MM.1S (cell line): ENCODE data around the gene DNAJB6.

Experiments
- DNase-seq: peaks from one replicate; pipeline ENCODE4 v3.0.0-alpha.2; 2015
- H2AFZ ChIP-seq: fragments of 300-600 bp; sonication (generic); 2 replicates; pipeline ENCODE4 v1.6.0; 2016; ENCODE audit warnings: antibody characterized with exemption, low read length
- H3F3A ChIP-seq: fragments of 300-600 bp; sonication (generic); 2 replicates; pipeline ENCODE4 v1.6.1; 2016; ENCODE audit warnings: mild to moderate bottlenecking, antibody characterized with exemption, low read length, moderate library complexity, mixed read lengths; ENCODE audit not compliant: insufficient read depth
- H3K27ac ChIP-seq: fragments of 300-600 bp; sonication (generic); 2 replicates; pipeline ENCODE4 v1.5.1; 2016; ENCODE audit warnings: mild to moderate bottlenecking, low read length
- H3K27me3 ChIP-seq: fragments of 300-600 bp; sonication (generic); replicated peaks from 2 replicates; pipeline ENCODE4 v1.6.0; 2016; ENCODE audit warnings: low read length; ENCODE audit not compliant: insufficient read depth
- H3K36me3 ChIP-seq: fragments of 300-600 bp; sonication (generic); replicated peaks from 2 replicates; pipeline ENCODE4 v1.6.1; 2016; ENCODE audit warnings: mild to moderate bottlenecking, low read length, mixed read lengths; ENCODE audit not compliant: insufficient read depth
- H3K4me1 ChIP-seq: fragments of 300-600 bp; sonication (generic); 2 replicates; pipeline ENCODE4 v1.6.1; 2016; ENCODE audit warnings: low read length, mixed read lengths
- H3K4me2 ChIP-seq: fragments of 300-600 bp; sonication (generic); 2 replicates; pipeline ENCODE4 v1.6.0; 2016; ENCODE audit warnings: low read depth, low read length
- H3K4me3 ChIP-seq: fragments of 300-600 bp; sonication (generic); 2 replicates; pipeline ENCODE4 v1.5.1; 2016; ENCODE audit warnings: low read length, mixed read lengths
- H3K79me2 ChIP-seq: fragments of 300-600 bp; sonication (generic); 2 replicates; pipeline ENCODE4 v1.6.1; 2016; ENCODE audit warnings: mixed run types, low read length, mixed read lengths
- H3K9ac ChIP-seq: fragments of 300-600 bp; sonication (generic); 2 replicates; pipeline ENCODE4 v1.6.1; 2016; ENCODE audit warnings: low read length, mixed read lengths
- H3K9me2 ChIP-seq: fragments of 300-600 bp; sonication (generic); replicated peaks from 2 replicates; pipeline ENCODE4 v1.6.1; 2016; ENCODE audit warnings: mild to moderate bottlenecking, low read length, mixed read lengths; ENCODE audit not compliant: insufficient read depth
- H3K9me3 ChIP-seq: fragments of 300-600 bp; sonication (generic); replicated peaks from 2 replicates; pipeline ENCODE4 v1.6.1; 2016; ENCODE audit warnings: mild to moderate bottlenecking, low read length, mixed read lengths; ENCODE audit not compliant: insufficient read depth
- H4K20me1 ChIP-seq: fragments of 300-600 bp; sonication (generic); 2 replicates; pipeline ENCODE4 v1.6.1; 2016; ENCODE audit warnings: mild to moderate bottlenecking, low read length, moderate library complexity, mixed read lengths; ENCODE audit not compliant: insufficient read depth
- EZH2 ChIP-seq: fragments of 300-600 bp; sonication (generic); optimal IDR thresholded peaks from 2 replicates; pipeline ENCODE3; 2017; ENCODE audit warnings: low read depth, mild to moderate bottlenecking, antibody characterized with exemption, low read length, mixed read lengths
- EZH2phosphoT487 ChIP-seq: fragments of 300-600 bp; sonication (generic); IDR thresholded peaks from 2 replicates; pipeline ENCODE4 v1.6.1; 2018; ENCODE audit warnings: antibody characterized with exemption, low read length
- TF ChIP-seq, protein P1 (sequence below): fragments of 300-600 bp; sonication (generic); IDR thresholded peaks from 2 replicates; pipeline ENCODE4 v1.5.1; 2016; ENCODE audit warnings: antibody characterized with exemption, low read length, mixed read lengths

DNAJB6 gene

DNA sequence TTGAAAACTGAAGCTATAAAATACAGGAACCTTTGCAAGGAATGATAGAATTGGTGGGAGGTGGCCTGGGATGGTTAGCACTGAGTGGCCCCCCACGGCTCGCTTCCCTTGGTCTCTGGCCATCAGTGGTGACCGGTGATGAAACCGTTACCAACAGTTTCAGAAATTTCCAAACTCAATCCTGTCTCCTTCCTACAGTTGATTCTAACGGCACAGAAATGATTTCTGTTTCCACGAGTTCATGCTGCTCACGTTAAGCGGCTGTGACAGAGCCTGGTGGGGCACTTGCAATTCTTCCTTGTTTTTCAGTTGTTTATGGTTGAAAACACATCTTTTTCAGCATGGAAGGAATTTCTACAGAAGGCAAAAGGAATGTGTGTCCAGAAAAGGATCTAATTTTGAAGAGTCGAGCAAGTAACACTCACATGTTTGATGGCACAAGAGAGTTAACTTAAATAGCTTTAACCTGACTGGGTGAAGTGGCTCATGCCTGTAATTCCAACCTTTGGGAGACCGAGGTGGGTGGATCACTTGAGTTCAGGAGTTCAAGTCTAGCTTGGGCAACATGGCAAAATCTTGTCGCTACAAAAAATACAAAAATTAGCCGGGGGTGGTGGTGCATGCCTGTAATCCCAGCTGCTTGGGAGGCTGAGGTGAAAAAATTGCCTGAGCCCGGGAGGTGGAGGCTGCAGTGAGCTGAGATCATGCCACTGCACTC is 100.1 kb downstream of the DNAJB6 start:
- Histone ChIP-seq H3K27me3 (peaks cover 51% of the 10 kb centered on the region), H3K79me2 (no peaks in the 10 kb centered on the region), H3K4me1 (no peaks in the 10 kb centered on the region), H2AFZ (no peak overlapping the region), H4K20me1 (no peaks in the 10 kb centered on the region), H3K9me3 (no peaks in the 10 kb centered on the region), H3K27ac (no peak overlapping the region), H3K4me2 (no peak overlapping the region), H3K9ac (no peak overlapping the region), H3K36me3 (no peaks in the 10 kb centered on the region), H3F3A (no peaks in the 10 kb centered on the region), H3K9me2 (no peaks in the 10 kb centered on the region), H3K4me3 (no peak overlapping the region)
- no peak for TF ChIP-seq EZH2phosphoT487
- TF ChIP-seq, protein P1, sequence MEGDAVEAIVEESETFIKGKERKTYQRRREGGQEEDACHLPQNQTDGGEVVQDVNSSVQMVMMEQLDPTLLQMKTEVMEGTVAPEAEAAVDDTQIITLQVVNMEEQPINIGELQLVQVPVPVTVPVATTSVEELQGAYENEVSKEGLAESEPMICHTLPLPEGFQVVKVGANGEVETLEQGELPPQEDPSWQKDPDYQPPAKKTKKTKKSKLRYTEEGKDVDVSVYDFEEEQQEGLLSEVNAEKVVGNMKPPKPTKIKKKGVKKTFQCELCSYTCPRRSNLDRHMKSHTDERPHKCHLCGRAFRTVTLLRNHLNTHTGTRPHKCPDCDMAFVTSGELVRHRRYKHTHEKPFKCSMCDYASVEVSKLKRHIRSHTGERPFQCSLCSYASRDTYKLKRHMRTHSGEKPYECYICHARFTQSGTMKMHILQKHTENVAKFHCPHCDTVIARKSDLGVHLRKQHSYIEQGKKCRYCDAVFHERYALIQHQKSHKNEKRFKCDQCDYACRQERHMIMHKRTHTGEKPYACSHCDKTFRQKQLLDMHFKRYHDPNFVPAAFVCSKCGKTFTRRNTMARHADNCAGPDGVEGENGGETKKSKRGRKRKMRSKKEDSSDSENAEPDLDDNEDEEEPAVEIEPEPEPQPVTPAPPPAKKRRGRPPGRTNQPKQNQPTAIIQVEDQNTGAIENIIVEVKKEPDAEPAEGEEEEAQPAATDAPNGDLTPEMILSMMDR = no peak
- no peak for TF ChIP-seq EZH2
- no peak for DNase-seq

DNA sequence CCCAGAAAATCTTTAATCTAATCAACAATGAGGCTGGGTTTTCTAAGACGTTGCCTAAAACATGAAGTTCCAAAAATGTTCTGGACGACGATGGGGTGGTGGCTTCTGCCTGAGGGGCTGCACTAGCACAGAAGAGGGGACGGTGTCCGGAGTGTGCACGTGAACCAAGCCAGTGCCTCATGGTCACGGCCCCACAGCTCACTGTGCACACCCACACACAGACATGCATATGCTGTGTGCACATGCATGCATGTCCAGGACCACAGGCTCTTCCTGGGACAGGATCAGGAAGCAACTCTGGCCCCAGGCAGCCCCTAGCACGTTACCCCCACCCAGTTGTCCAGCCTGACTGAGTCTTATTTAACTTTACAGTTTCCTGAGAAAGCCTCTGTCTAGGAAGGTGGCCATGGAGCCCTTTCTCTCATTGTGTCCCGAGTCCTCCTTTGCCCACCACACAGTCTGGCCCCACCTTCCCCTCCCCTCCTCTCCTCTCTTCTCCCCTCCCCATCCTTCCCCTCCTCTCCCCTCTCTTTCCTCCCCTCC is 100.8 kb downstream of the DNAJB6 start:
- no peak for DNase-seq
- Histone ChIP-seq H3K9me2 (no peaks in the 10 kb centered on the region), H3K36me3 (no peaks in the 10 kb centered on the region), H3K9ac (no peak overlapping the region), H3K79me2 (no peaks in the 10 kb centered on the region), H3K9me3 (no peaks in the 10 kb centered on the region), H3K4me3 (no peak overlapping the region), H3K27me3 (peaks cover 45% of the 10 kb centered on the region), H3K4me1 (no peaks in the 10 kb centered on the region), H3K27ac (no peak overlapping the region), H2AFZ (no peak overlapping the region), H3K4me2 (no peak overlapping the region), H4K20me1 (no peaks in the 10 kb centered on the region), H3F3A (no peaks in the 10 kb centered on the region)
- TF ChIP-seq EZH2 (no peak), EZH2phosphoT487 (no peak)
- TF ChIP-seq, protein P1 = no peak

DNA sequence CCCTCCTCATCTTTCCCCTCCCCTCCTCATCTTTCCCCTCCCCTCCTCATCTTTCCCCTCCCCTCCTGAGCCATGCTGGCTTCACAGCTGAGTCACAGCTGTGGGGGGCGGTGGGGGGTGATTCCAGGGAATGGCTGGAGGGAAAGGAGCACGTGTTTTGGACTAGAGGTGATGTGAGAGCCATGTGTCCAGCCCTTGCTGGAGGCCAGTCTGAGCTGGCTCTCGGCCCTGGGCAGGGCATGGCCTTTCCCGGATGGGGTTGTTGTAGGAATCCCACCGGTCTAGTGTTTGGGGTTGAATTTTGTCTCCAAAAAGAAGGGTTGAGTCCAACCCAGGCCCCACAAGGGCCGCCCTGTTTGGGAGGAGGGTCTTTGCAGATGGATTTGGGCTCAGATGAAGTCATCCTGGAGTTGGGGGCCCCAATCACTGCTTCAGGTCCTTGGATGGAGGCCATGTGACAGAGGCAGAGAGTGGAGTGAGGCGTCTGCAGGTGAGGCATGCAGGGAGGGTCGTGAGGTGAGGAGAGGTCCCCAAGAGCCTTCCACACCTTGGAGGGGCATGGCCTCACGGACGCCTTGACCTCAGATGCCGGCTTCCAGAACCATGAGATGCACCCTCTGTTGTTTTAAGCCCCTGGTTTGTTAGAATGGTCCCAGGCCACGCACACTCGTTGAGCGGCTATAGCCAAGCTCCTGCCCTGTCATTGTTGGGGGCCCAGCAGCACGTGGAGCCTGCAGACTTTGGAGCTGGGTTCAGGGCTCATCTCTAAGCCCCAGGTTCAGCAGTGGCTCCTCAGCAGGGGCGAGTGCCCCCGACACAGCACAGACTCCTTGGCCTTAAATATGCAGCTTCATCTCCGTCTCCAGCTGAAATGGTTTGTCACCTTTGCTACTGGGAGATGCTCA is 101.6 kb downstream of the DNAJB6 start:
- H2AFZ ChIP-seq = no peak overlapping the region
- no peaks in the 10 kb centered on the region for H3K79me2 ChIP-seq
- H3K9ac ChIP-seq = no peak overlapping the region
- no peaks in the 10 kb centered on the region for H3K9me2 ChIP-seq
- no peaks in the 10 kb centered on the region for H3K9me3 ChIP-seq
- H3K36me3 ChIP-seq = no peaks in the 10 kb centered on the region
- no peaks in the 10 kb centered on the region for H4K20me1 ChIP-seq
- no peaks in the 10 kb centered on the region for H3K4me1 ChIP-seq
- peaks cover 52% of the 10 kb centered on the region for H3K27me3 ChIP-seq
- no peaks in the 10 kb centered on the region for H3F3A ChIP-seq
- TF ChIP-seq, protein P1 = no peak
- TF ChIP-seq EZH2 = no peak
- TF ChIP-seq EZH2phosphoT487 = no peak
- H3K27ac ChIP-seq = no peak overlapping the region
- no peak for DNase-seq
- H3K4me3 ChIP-seq = no peak overlapping the region
- no peak overlapping the region for H3K4me2 ChIP-seq
